Karpas-422 (cell line): ENCODE measurements around the gene LPAR3. TPM values are rescaled to one million over a fixed set of nuclear protein-coding genes. Genes with fewer than 3 reads are reported as not detected.

Experiments used
- DNase-seq: peaks from one replicate; pipeline ENCODE4 v3.0.0-alpha.2; 2015
- H2AFZ ChIP-seq: fragments of 200-600 bp; sonication (generic); 2 replicates; pipeline ENCODE4 v1.6.1; 2014; ENCODE audit warnings: antibody characterized with exemption, low read length, mixed read lengths
- H3K27ac ChIP-seq: fragments of 200-600 bp; sonication (generic); 2 replicates; pipeline ENCODE4 v1.5.1; 2014; ENCODE audit warnings: mild to moderate bottlenecking, low read length, moderate library complexity
- H3K27me3 ChIP-seq: fragments of 200-600 bp; sonication (generic); 2 replicates; pipeline ENCODE4 v1.6.1; 2014; ENCODE audit warnings: low read length, mixed read lengths
- H3K36me3 ChIP-seq: fragments of 200-600 bp; sonication (generic); 2 replicates; pipeline ENCODE4 v1.6.1; 2014; ENCODE audit warnings: low read length, mixed read lengths; ENCODE audit not compliant: insufficient read depth
- H3K4me1 ChIP-seq: fragments of 200-600 bp; sonication (generic); 2 replicates; pipeline ENCODE4 v1.6.1; 2014; ENCODE audit warnings: mild to moderate bottlenecking, low read length, mixed read lengths
- H3K4me2 ChIP-seq: fragments of 200-600 bp; sonication (generic); 2 replicates; pipeline ENCODE4 v1.6.1; 2014; ENCODE audit warnings: low read length, low read depth, mild to moderate bottlenecking; ENCODE audit not compliant: poor library complexity, severe bottlenecking
- H3K4me3 ChIP-seq: fragments of 200-600 bp; sonication (generic); 2 replicates; pipeline ENCODE4 v1.5.1; 2014; ENCODE audit warnings: mild to moderate bottlenecking, antibody characterized with exemption, low read length, mixed read lengths
- H3K79me2 ChIP-seq: fragments of 200-600 bp; sonication (generic); 2 replicates; pipeline ENCODE4 v1.6.1; 2014; ENCODE audit warnings: mild to moderate bottlenecking, low read length, mixed read lengths
- H3K9ac ChIP-seq: fragments of 200-600 bp; sonication (generic); 2 replicates; pipeline ENCODE4 v1.6.0; 2014; ENCODE audit warnings: low read length
- H3K9me2 ChIP-seq: fragments of 200-600 bp; sonication (generic), shearing (Covaris generic); replicated peaks from 2 replicates; pipeline ENCODE4 v1.6.0; 2014; ENCODE audit warnings: mild to moderate bottlenecking, low read length, moderate library complexity; ENCODE audit not compliant: insufficient read depth
- H3K9me3 ChIP-seq: fragments of 300-700, 200-600 bp; sonication (generic); 2 replicates; pipeline ENCODE4 v1.6.1; 2014; ENCODE audit warnings: low read length, mixed read lengths
- H4K20me1 ChIP-seq: fragments of 200-600 bp; sonication (generic); 2 replicates; pipeline ENCODE4 v1.6.1; 2014; ENCODE audit warnings: mild to moderate bottlenecking, antibody characterized with exemption, low read length, low read depth; ENCODE audit not compliant: insufficient read depth
- total RNA-seq: library from RNA; depleted of rRNA; stranded (reverse); fragments of >200 nt; shearing (Covaris generic); gene quantifications from 2 replicates; pipeline ENCODE4 v1.2.3, GENCODE V29; 2014; ENCODE audit warnings: low replicate concordance

Gene LPAR3
- total RNA-seq, 1 experiment from 2014 or later: not detected

DNA sequence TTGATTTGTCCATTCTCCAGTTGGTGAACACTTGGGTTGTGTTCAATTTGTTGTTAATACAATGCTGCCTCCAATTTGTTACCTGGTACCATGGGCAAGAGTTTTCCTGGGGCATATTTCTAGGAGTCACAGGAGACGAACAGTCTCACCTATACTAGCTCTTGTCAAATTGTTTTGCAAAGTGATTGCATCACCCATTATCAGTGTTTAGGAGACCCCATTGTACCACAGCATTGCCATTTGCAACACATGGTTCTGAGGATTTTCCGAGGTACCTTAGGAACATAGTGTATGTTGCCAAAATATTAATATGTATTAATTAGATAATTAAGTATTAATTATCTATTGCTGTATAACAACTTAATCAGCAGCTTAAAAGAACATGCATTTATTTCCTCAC, 97.8 kb downstream of the LPAR3 start:
- no peak for DNase-seq
- H3K9ac ChIP-seq: no peak overlapping the region
- H3K79me2 ChIP-seq: no peaks in the 10 kb centered on the region
- H3K9me2 ChIP-seq: no peaks in the 10 kb centered on the region
- H3K27me3 ChIP-seq: no peaks in the 10 kb centered on the region
- H3K9me3 ChIP-seq: no peaks in the 10 kb centered on the region
- no peak overlapping the region for H3K27ac ChIP-seq
- H3K4me1 ChIP-seq: no peaks in the 10 kb centered on the region
- H3K36me3 ChIP-seq: no peaks in the 10 kb centered on the region
- H2AFZ ChIP-seq: no peak overlapping the region
- H4K20me1 ChIP-seq: no peaks in the 10 kb centered on the region
- H3K4me2 ChIP-seq: no peak overlapping the region
- H3K4me3 ChIP-seq: no peak overlapping the region

DNA sequence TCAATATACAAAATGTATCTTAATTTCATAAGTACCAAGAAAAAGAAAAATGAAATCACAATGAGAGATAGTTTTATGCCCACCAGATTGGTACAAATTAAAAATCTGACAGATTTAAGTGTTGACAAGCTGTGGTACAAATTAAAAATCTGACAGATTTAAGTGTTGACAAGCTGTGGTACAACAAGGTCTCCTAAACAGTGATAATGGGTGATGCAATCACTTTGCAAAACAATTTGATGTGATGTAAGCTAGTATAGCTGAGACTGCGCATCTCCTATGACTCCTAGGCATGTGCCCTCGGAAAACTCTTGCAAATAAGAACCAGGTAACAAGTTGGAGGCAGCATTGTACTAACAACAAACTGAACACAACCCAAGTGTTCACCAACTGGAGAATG, 100.6 kb downstream of the LPAR3 start:
- Histone ChIP-seq H4K20me1 (no peaks in the 10 kb centered on the region), H3K4me2 (no peak overlapping the region), H3K4me3 (no peak overlapping the region), H3K9me3 (no peaks in the 10 kb centered on the region), H2AFZ (no peak overlapping the region), H3K36me3 (no peaks in the 10 kb centered on the region), H3K27me3 (no peaks in the 10 kb centered on the region), H3K4me1 (no peaks in the 10 kb centered on the region), H3K79me2 (no peaks in the 10 kb centered on the region), H3K27ac (no peak overlapping the region), H3K9me2 (no peaks in the 10 kb centered on the region), H3K9ac (no peak overlapping the region)
- DNase-seq: no peak

- H2AFZ ChIP-seq: no peak overlapping the region
- H3K9me3 ChIP-seq: no peaks in the 10 kb centered on the region
- H3K4me2 ChIP-seq: no peak overlapping the region
- no peak overlapping the region for H3K4me3 ChIP-seq
- H3K9ac ChIP-seq: no peak overlapping the region
- no peaks in the 10 kb centered on the region for H3K27me3 ChIP-seq
- no peak for DNase-seq
- no peaks in the 10 kb centered on the region for H3K9me2 ChIP-seq
- H4K20me1 ChIP-seq: no peaks in the 10 kb centered on the region
- no peak overlapping the region for H3K27ac ChIP-seq
- H3K79me2 ChIP-seq: no peaks in the 10 kb centered on the region
- no peaks in the 10 kb centered on the region for H3K36me3 ChIP-seq
- no peaks in the 10 kb centered on the region for H3K4me1 ChIP-seq
These were observed 104.0 kb downstream of the LPAR3 start for GRCh38 chr1:84789014-84789413.

DNA sequence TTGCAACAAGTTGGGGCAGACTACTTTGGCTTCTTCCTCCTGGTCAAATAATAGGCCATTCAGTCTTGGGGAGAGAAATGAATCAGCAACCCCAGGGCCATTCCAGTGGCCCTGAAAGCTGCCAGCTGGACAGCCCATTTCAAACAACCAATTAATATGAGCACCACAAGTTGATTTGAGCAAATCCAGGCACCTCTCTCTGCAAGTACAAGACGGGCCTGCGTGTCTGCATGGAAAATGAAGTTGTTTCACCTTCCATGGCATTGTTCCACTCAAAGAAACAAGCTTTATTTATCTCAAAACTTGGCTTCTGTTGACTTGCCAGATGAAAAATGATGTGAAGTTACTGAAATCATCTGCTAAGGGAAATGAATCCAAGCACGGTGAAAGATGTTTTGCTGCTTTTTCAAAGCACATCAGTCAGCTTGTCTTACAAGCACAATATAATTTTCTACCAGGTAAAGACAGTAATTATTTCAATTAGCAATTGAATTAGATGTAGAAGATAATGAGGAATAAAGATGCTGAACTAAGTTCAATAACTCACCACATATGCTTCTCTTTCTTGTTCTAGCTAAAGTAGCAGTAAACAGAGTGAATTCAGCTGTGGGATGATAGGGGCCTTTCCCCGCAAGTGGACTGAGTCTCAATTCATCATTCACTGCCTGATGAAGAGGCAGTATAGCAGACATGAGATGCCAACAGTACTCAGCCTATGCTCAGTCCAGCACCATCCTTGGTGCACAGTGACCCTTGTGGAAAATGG, 107.6 kb downstream of the LPAR3 start:
- no peaks in the 10 kb centered on the region for H3K9me3 ChIP-seq
- no peak overlapping the region for H3K4me2 ChIP-seq
- H3K4me3 ChIP-seq: no peak overlapping the region
- H3K27ac ChIP-seq: no peak overlapping the region
- no peaks in the 10 kb centered on the region for H3K9me2 ChIP-seq
- no peak for DNase-seq
- H3K9ac ChIP-seq: no peak overlapping the region
- H3K79me2 ChIP-seq: no peaks in the 10 kb centered on the region
- no peaks in the 10 kb centered on the region for H4K20me1 ChIP-seq
- H3K4me1 ChIP-seq: peaks cover 5% of the 10 kb centered on the region; the same call in 1 of the 2 replicates
- H3K36me3 ChIP-seq: no peaks in the 10 kb centered on the region
- H3K27me3 ChIP-seq: no peaks in the 10 kb centered on the region
- no peak overlapping the region for H2AFZ ChIP-seq

- H3K36me3 ChIP-seq: no peaks in the 10 kb centered on the region
- peaks cover 5% of the 10 kb centered on the region; the same call in 1 of the 2 replicates for H3K4me1 ChIP-seq
- no peaks in the 10 kb centered on the region for H4K20me1 ChIP-seq
- no peak overlapping the region for H2AFZ ChIP-seq
- H3K27me3 ChIP-seq: no peaks in the 10 kb centered on the region
- no peak overlapping the region for H3K27ac ChIP-seq
- no peaks in the 10 kb centered on the region for H3K9me2 ChIP-seq
- H3K9me3 ChIP-seq: no peaks in the 10 kb centered on the region
- H3K9ac ChIP-seq: no peak overlapping the region
- H3K4me3 ChIP-seq: no peak overlapping the region
- no peak for DNase-seq
- no peaks in the 10 kb centered on the region for H3K79me2 ChIP-seq
- H3K4me2 ChIP-seq: no peak overlapping the region
These were observed 110.1 kb downstream of the LPAR3 start for GRCh38 chr1:84782881-84783280.

DNA sequence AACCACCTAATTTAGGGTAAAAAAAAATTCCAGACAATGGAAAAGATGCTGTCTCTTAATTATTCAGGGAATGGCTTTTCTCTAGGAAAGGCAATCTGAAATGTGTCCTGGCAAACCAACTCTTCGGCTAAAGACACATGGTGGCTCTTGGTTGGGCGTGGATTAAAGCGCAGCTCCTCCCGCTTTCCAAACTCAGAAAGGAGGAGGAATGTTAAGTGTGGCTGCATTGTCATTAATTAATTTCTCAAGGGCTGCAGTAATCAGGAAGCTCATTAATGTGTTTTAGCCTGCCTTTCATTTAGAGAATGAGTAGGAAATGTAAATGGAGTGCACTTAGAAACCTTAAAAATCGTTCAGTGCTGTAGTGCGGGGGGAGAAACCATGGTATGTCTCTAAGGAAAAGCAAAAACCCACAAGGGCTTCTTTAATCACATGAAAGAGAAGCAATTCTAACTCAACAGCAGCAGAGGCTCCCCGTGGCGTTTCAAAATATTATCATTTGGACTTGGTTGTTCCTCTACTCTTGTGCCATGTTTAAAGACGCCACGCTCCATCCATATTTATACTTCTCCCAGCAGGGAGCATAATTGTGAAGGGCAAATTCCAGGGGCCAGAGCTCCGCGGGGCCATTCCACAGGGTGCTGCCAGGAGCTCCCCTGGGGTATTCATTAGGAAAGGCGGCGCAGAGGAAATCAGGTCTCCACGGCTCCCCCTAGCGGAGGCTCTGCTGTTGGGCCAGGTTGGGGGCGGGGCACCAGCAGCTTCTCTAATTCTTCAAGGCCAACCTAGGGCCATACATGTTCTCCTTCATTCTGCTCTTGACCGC, 110.8 kb downstream of the LPAR3 start:
- no peaks in the 10 kb centered on the region for H3K27me3 ChIP-seq
- no peak overlapping the region for H3K27ac ChIP-seq
- H3K4me1 ChIP-seq: peaks cover 5% of the 10 kb centered on the region; the same call in 1 of the 2 replicates
- H3K9ac ChIP-seq: no peak overlapping the region
- H3K36me3 ChIP-seq: no peaks in the 10 kb centered on the region
- no peaks in the 10 kb centered on the region for H3K79me2 ChIP-seq
- no peak overlapping the region for H3K4me3 ChIP-seq
- peak; percentile 89 for DNase-seq
- H2AFZ ChIP-seq: no peak overlapping the region
- no peaks in the 10 kb centered on the region for H4K20me1 ChIP-seq
- H3K9me2 ChIP-seq: no peaks in the 10 kb centered on the region
- H3K4me2 ChIP-seq: no peak overlapping the region
- no peaks in the 10 kb centered on the region for H3K9me3 ChIP-seq

GRCh38 chr1:84780000-84780716, 112.8 kb downstream of the LPAR3 start:
- no peak overlapping the region for H3K9ac ChIP-seq
- no peaks in the 10 kb centered on the region for H3K9me2 ChIP-seq
- no peaks in the 10 kb centered on the region for H3K36me3 ChIP-seq
- peaks cover 5% of the 10 kb centered on the region; the same call in 1 of the 2 replicates for H3K4me1 ChIP-seq
- no peak overlapping the region for H2AFZ ChIP-seq
- H3K4me3 ChIP-seq: no peak overlapping the region
- no peak overlapping the region for H3K4me2 ChIP-seq
- no peaks in the 10 kb centered on the region for H3K27me3 ChIP-seq
- DNase-seq: no peak
- no peaks in the 10 kb centered on the region for H3K9me3 ChIP-seq
- H4K20me1 ChIP-seq: no peaks in the 10 kb centered on the region
- no peaks in the 10 kb centered on the region for H3K79me2 ChIP-seq
- H3K27ac ChIP-seq: no peak overlapping the region

GRCh38 chr1:84776639-84777038, 116.4 kb downstream of the LPAR3 start:
- no peaks in the 10 kb centered on the region for H3K4me1 ChIP-seq
- H3K79me2 ChIP-seq: no peaks in the 10 kb centered on the region
- H3K4me3 ChIP-seq: no peak overlapping the region
- no peaks in the 10 kb centered on the region for H4K20me1 ChIP-seq
- H3K9me2 ChIP-seq: no peaks in the 10 kb centered on the region
- H3K36me3 ChIP-seq: no peaks in the 10 kb centered on the region
- DNase-seq: no peak
- H2AFZ ChIP-seq: no peak overlapping the region
- no peak overlapping the region for H3K9ac ChIP-seq
- H3K4me2 ChIP-seq: no peak overlapping the region
- no peaks in the 10 kb centered on the region for H3K9me3 ChIP-seq
- H3K27me3 ChIP-seq: no peaks in the 10 kb centered on the region
- H3K27ac ChIP-seq: no peak overlapping the region
